IPS-15b (cell line): ENCODE results near the gene OR4K15.

Experiments used
- H3K27me3 ChIP-seq: one replicate; pipeline ENCODE4 v1.6.1; 2013; ENCODE audit warnings: low read length; ENCODE audit not compliant: control insufficient read depth, insufficient read depth
- H3K36me3 ChIP-seq: one replicate; pipeline ENCODE4 v1.6.1; 2013; ENCODE audit warnings: low read length; ENCODE audit not compliant: control insufficient read depth, insufficient read depth
- H3K4me1 ChIP-seq: one replicate; pipeline ENCODE4 v1.6.1; 2013; ENCODE audit warnings: mild to moderate bottlenecking, low read length; ENCODE audit not compliant: control insufficient read depth, insufficient read depth
- H3K4me3 ChIP-seq: one replicate; pipeline ENCODE4 v1.5.1; 2013; ENCODE audit warnings: low read depth, low read length
- H3K9ac ChIP-seq: one replicate; pipeline ENCODE4 v1.6.1; 2013; ENCODE audit warnings: low read depth, mild to moderate bottlenecking, low read length
- H3K9me3 ChIP-seq: one replicate; pipeline ENCODE4 v1.6.1; 2013; ENCODE audit warnings: mild to moderate bottlenecking, low read length; ENCODE audit not compliant: control insufficient read depth, insufficient read depth

OR4K15 gene

GRCh38 chr14:20019257-20019865 lies 44.0 kb downstream of the OR4K15 start, which contains the start of gene OR4K14:
TSS of gene OR4K14 (minus strand) at chr14:20019307. CDS start at chr14:20015193, 4,114 bp downstream.
- Histone ChIP-seq H3K4me3 (no peak within 1 kb of the TSS), H3K4me1 (no peaks in the 10 kb centered on the region), H3K9me3 (peaks cover 14% of the 10 kb centered on the region), H3K27me3 (no peaks in the 10 kb centered on the region), H3K36me3 (no peaks in the 10 kb centered on the region), H3K9ac (no peak within 1 kb of the TSS)
